Smooth muscle cell (in vitro differentiated cells): ENCODE data around the gene ANKRD11. TPM values are rescaled to one million over a fixed set of nuclear protein-coding genes. Genes with fewer than 3 reads are reported as not detected.
A peak's percentile ranks its signal among the peaks of the same experiment; 100 is the strongest.

Experiments
- DNase-seq: peaks from one replicate; lab custom pipeline; 2025; ENCODE audit not compliant: unreplicated experiment; lab: John Stamatoyannopoulos, UW
- H2AFZ ChIP-seq: fragments of 200-600 bp; sonication (generic); 2 replicates; pipeline ENCODE4 v1.6.0; 2016; ENCODE audit warnings: antibody characterized with exemption, low read depth, mild to moderate bottlenecking
- H3F3A ChIP-seq: fragments of 200-600 bp; sonication (generic); 2 replicates; pipeline ENCODE4 v1.6.0; 2017; ENCODE audit warnings: antibody characterized with exemption, low read depth
- H3K27ac ChIP-seq: fragments of 200-600 bp; sonication (generic); 2 replicates; pipeline ENCODE4 v1.5.1; 2016; ENCODE audit warnings: low read depth, mild to moderate bottlenecking
- H3K27me3 ChIP-seq: fragments of 200-600 bp; sonication (generic); 2 replicates; pipeline ENCODE4 v1.6.1; 2016; ENCODE audit warnings: low read depth, mild to moderate bottlenecking
- H3K36me3 ChIP-seq: fragments of 200-600 bp; sonication (generic); 2 replicates; pipeline ENCODE4 v1.5.1; 2016; ENCODE audit warnings: low read depth
- H3K4me1 ChIP-seq: fragments of 200-600 bp; sonication (generic); 2 replicates; pipeline ENCODE4 v1.5.1; 2016; ENCODE audit warnings: low read depth
- H3K4me2 ChIP-seq: fragments of 200-600 bp; sonication (generic); 2 replicates; pipeline ENCODE4 v1.6.0; 2016; ENCODE audit warnings: mild to moderate bottlenecking
- H3K4me3 ChIP-seq: fragments of 200-600 bp; sonication (generic); 2 replicates; pipeline ENCODE4 v1.5.1; 2016; ENCODE audit warnings: mild to moderate bottlenecking
- H3K79me2 ChIP-seq: fragments of 200-600 bp; sonication (generic); 2 replicates; pipeline ENCODE4 v1.6.0; 2016; ENCODE audit warnings: low read depth, mild to moderate bottlenecking
- H3K9ac ChIP-seq: fragments of 200-600 bp; sonication (generic); 2 replicates; pipeline ENCODE4 v1.6.0; 2016; ENCODE audit warnings: low read depth
- H3K9me3 ChIP-seq: fragments of 200-600 bp; sonication (generic); replicated peaks from 2 replicates; pipeline ENCODE4 v1.5.1; 2016; ENCODE audit warnings: low read depth
- H4K20me1 ChIP-seq: fragments of 200-600 bp; sonication (generic); 2 replicates; pipeline ENCODE4 v1.6.0; 2016; ENCODE audit warnings: low read depth
- WGBS: methylation state at CpG from one replicate; pipeline ENCODE4 v1.1.7; 2016; ENCODE audit warnings: low lambda C conversion rate; 5-methylcytosine and 5-hydroxymethylcytosine counted together
- polyA plus RNA-seq: library from polyadenylated mRNA; unstranded; fragments of >200 nt; fragmentation: Nextera tagmentation; extraction: Ambion mirVana; gene quantifications from 2 replicates; pipeline ENCODE4 v1.2.1, GENCODE V29; 2016
- total RNA-seq: library from RNA; depleted of rRNA; stranded (reverse); fragments of >200 nt; gene quantifications from 2 replicates; pipeline ENCODE4 v1.2.3, GENCODE V29; 2014
- TF ChIP-seq, protein P1 (sequence below): fragments of 200-600 bp; sonication (generic); IDR thresholded peaks from 2 replicates; pipeline ENCODE4 v1.5.1; 2017; ENCODE audit warnings: borderline replicate concordance, mild to moderate bottlenecking, antibody characterized with exemption; ENCODE audit not compliant: insufficient read depth, poor library complexity, severe bottlenecking

Gene ANKRD11
- total and polyA plus RNA-seq, 2 experiments from 2014 or later, result 31.5 to 105 TPM

DNA sequence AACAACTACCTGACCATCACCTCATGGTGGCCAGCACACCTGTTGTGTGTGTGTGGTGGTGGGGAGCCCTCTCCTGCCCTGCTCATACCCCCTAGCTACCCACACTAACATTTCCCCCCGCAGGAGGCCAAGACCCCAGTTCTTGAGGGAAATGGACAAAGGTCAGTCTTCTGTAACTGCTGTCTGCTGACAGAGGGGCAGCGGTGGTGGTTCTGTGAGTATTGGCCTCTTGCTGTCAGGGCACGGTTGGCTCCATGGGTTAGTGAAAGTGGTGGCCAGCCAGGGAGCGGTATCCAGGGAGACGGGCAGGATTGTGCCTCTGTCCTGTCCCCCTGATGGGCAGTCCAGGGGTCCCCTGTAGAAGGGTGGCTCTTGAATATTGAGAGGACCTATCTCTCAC, 246.7 kb downstream of the ANKRD11 start:
- Histone ChIP-seq H3K4me3 (no peak overlapping the region), H3K9ac (no peak overlapping the region), H3F3A (peaks cover 13% of the 10 kb centered on the region), H4K20me1 (no peaks in the 10 kb centered on the region), H2AFZ (no peak overlapping the region), H3K4me2 (no peak overlapping the region), H3K79me2 (no peaks in the 10 kb centered on the region), H3K4me1 (no peaks in the 10 kb centered on the region), H3K27ac (no peak overlapping the region), H3K27me3 (no peaks in the 10 kb centered on the region), H3K36me3 (no peaks in the 10 kb centered on the region), H3K9me3 (no peaks in the 10 kb centered on the region)
- WGBS, result 100% methylated on average over 5 of the region's 5 CpGs
- TF ChIP-seq, protein P1, sequence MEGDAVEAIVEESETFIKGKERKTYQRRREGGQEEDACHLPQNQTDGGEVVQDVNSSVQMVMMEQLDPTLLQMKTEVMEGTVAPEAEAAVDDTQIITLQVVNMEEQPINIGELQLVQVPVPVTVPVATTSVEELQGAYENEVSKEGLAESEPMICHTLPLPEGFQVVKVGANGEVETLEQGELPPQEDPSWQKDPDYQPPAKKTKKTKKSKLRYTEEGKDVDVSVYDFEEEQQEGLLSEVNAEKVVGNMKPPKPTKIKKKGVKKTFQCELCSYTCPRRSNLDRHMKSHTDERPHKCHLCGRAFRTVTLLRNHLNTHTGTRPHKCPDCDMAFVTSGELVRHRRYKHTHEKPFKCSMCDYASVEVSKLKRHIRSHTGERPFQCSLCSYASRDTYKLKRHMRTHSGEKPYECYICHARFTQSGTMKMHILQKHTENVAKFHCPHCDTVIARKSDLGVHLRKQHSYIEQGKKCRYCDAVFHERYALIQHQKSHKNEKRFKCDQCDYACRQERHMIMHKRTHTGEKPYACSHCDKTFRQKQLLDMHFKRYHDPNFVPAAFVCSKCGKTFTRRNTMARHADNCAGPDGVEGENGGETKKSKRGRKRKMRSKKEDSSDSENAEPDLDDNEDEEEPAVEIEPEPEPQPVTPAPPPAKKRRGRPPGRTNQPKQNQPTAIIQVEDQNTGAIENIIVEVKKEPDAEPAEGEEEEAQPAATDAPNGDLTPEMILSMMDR, result no peak
- no peak for DNase-seq

DNA sequence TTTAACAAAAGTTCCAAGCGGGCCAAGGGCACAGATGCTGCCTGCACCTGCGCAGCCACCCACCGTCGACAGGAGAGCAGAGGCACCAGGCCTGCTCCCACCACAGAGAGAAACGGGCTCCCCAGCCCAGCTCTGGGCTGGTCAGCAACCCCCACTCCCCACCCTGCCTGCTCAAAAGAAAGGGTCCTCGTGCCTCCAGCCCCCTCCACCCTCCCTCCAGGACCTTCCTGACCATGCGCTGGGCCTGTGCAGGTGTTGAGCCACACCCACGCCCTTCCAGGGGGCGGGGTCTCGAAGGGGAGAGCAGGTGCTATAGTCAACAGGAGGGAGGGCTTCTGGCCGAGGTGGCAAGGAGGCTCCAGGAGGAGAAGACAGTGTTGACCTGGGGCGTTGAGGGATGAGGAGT, 247.6 kb downstream of the ANKRD11 start:
- TF ChIP-seq, protein P1, result no peak
- H2AFZ ChIP-seq, result no peak overlapping the region
- H3K9ac ChIP-seq, result no peak overlapping the region
- peaks cover 13% of the 10 kb centered on the region for H3F3A ChIP-seq
- no peak overlapping the region for H3K4me3 ChIP-seq
- H4K20me1 ChIP-seq, result no peaks in the 10 kb centered on the region
- H3K27me3 ChIP-seq, result no peaks in the 10 kb centered on the region
- no peaks in the 10 kb centered on the region for H3K4me1 ChIP-seq
- H3K9me3 ChIP-seq, result no peaks in the 10 kb centered on the region
- no peaks in the 10 kb centered on the region for H3K36me3 ChIP-seq
- WGBS, result 78% methylated on average over 12 of the region's 12 CpGs
- DNase-seq, result no peak
- no peaks in the 10 kb centered on the region for H3K79me2 ChIP-seq
- H3K4me2 ChIP-seq, result no peak overlapping the region
- H3K27ac ChIP-seq, result no peak overlapping the region

DNA sequence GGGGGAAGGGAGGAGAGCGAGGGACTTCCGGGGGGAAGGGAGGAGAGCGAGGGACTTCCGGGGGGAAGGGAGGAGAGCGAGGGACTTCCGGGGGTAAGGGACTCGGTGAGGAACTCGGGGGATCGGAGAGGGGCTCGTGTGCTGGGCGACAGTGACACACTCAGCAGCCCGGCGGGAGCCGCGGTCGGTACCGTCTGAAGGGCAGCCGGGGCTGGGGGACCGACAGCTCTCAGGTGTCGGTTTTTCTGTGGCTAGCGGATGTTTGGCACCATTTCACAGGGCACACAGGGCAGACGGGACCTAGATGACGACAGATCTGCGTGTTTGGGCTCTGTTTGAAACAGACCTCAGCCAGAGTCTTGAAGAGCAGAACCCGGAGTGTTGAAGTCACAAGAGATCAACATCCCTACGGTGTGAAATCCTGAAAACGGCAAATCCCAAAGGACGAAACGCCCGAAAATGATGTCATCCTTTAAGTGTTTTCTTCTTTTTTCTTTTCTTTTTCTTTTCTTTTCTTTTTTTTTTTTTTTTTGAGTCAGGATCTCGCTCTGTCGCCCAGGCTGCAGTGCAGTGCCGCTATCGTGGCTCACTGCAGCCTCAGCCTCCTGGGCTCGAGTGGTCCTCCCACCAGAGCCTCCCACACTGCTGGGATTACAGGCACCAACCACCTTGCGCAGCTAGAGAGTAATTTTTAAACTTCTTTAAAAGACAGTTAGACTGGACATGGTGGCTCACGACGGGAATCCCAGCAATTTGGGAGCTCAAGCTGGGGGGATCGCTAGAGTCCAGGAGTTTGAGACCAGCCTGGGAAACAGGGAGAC, 249.0 kb downstream of the ANKRD11 start:
- Histone ChIP-seq H3K79me2 (no peaks in the 10 kb centered on the region), H4K20me1 (no peaks in the 10 kb centered on the region), H3K9me3 (no peaks in the 10 kb centered on the region), H3K4me3 (peak overlapping the region; percentile 72), H3K36me3 (no peaks in the 10 kb centered on the region), H3K4me1 (no peaks in the 10 kb centered on the region), H3F3A (peaks cover 10% of the 10 kb centered on the region), H3K27me3 (no peaks in the 10 kb centered on the region), H3K9ac (peak overlapping the region; percentile 96), H2AFZ (peak overlapping the region; percentile 52), H3K27ac (peak overlapping the region; percentile 98), H3K4me2 (peak overlapping the region; percentile 88)
- 9% methylated on average over 27 of the region's 39 CpGs for WGBS
- TF ChIP-seq, protein P1, result no peak
- peak; percentile 46 for DNase-seq

DNA sequence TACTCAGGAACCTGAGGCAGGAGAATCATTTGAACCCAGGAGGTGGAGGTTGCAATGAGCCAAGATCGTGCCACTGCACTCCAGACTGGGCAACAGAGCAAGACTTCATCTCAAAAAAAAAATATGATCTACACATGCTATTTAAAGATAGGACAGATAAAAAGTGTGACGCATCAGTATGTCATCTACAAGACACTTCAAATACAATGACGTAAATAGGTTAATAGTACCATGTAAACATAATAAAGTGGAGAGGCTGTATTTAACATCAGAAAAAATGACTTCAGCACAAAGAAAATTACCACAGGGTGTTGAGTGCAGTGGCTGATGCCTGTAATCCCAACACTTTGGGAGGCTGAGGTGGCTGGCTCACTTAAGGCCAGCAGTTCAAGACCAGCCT, 252.6 kb downstream of the ANKRD11 start:
- Histone ChIP-seq H4K20me1 (no peaks in the 10 kb centered on the region), H3K79me2 (no peaks in the 10 kb centered on the region), H3K9ac (no peak overlapping the region), H2AFZ (no peak overlapping the region), H3K36me3 (peaks cover 6% of the 10 kb centered on the region), H3K27ac (no peak overlapping the region), H3K27me3 (no peaks in the 10 kb centered on the region), H3K4me1 (no peaks in the 10 kb centered on the region), H3K4me3 (no peak overlapping the region), H3K4me2 (no peak overlapping the region), H3F3A (peaks cover 8% of the 10 kb centered on the region), H3K9me3 (no peaks in the 10 kb centered on the region)
- DNase-seq, result no peak
- 91% methylated on average over 3 of the region's 3 CpGs for WGBS
- TF ChIP-seq, protein P1, result no peak
